BLaER1 (cell line): ENCODE results near the gene NPHP4.
"Not testable (repeated sequence)": the region's sequence is repeated elsewhere in the genome, so short reads cannot be mapped to it uniquely, and the experiment has no call there.

Experiments used
- H3K27ac ChIP-seq: shearing (Covaris generic); formaldehyde crosslinking; 2 replicates; pipeline ENCODE4 v1.8.1; 2022
- H3K27me3 ChIP-seq: shearing (Covaris generic); formaldehyde crosslinking; 2 replicates; pipeline ENCODE4 v1.8.1; 2022
- H3K36me3 ChIP-seq: shearing (Covaris generic); formaldehyde crosslinking; 2 replicates; pipeline ENCODE4 v1.8.1; 2022
- H3K4me1 ChIP-seq: shearing (Covaris generic); formaldehyde crosslinking; 2 replicates; pipeline ENCODE4 v1.8.1; 2022
- H3K4me2 ChIP-seq: shearing (Covaris generic); formaldehyde crosslinking; 2 replicates; pipeline ENCODE4 v1.8.1; 2022
- H3K4me3 ChIP-seq: shearing (Covaris generic); formaldehyde crosslinking; 2 replicates; pipeline ENCODE4 v1.8.1; 2022
- H3K9ac ChIP-seq: shearing (Covaris generic); formaldehyde crosslinking; 2 replicates; pipeline ENCODE4 v1.8.1; 2022
- H3K9me3 ChIP-seq: shearing (Covaris generic); formaldehyde crosslinking; 2 replicates; pipeline ENCODE4 v1.8.1; 2022
- H4K20me1 ChIP-seq: shearing (Covaris generic); formaldehyde crosslinking; 2 replicates; pipeline ENCODE4 v1.8.1; 2022
- Cebpa-rat ChIP-seq: shearing (Covaris generic); IDR thresholded peaks from 2 replicates; pipeline ENCODE4 v1.8.1; 2022

NPHP4 gene

DNA sequence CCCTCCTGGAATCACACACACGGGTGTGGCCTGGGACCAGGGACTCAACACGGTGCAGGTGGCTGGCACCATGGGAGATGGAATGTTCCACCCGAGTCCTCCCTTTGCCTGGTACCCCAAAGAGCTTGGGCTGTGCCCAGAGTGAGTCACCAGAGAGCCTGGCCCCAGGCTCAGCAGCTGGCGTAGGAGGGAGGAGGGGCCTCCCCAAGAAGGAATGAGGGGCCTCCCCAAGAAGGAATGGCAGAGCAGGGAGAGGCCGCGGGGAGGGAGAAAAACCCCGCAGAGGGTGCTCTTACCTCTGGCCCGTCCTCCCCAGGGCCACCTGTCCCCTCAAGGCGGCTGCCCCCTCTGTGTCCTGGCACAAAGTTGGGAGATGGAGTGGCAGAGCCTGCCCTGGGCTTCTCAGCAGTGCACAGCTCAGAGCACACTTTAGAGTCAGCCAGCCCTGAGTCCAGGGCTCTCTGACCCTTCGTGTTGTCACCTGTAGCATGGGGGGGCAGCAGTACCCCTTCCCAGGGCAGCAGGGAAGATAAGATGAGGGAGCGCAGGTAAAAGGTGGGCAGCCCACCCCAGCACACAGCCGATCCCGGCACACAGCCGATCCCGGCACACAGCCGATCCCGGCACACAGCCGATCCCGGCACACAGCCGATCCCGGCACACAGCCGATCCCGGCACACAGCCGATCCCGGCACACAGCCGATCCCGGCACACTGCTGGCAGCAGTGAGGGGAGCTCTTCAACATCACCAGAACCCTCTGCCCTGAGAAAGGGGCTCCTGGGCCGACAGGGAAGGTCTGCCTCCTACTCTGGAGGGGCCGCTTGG lies 33.3 kb upstream of the NPHP4 start:
- H3K9ac ChIP-seq = peak overlapping the region; percentile 87

DNA sequence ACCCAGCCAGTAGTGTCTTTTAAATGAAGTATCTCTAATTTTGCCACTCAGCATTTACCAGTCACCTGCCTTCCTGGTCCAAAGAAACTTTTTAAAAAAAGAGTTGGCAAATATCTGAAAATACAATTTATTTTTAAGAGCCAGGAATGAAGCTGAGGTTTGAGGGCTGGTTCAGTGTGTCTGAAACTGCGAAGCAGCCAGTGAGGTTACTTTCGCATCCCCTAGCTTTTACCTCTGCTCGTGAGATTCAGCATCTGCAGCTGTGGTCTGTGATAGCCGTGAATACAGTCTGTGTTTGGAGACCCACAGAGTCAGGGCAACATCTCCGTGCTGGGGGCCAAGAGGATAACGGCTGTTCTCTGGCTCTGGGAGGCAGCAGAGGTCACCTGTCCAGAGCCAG lies 32.2 kb upstream of the NPHP4 start:
- Histone ChIP-seq H3K4me2 (peak overlapping the region; percentile 99), H3K27me3 (no peaks in the 10 kb centered on the region), H3K9me3 (peaks cover 8% of the 10 kb centered on the region; the same call in 1 of the 2 replicates), H3K4me1 (peaks cover 65% of the 10 kb centered on the region), H3K36me3 (peaks cover 8% of the 10 kb centered on the region), H3K9ac (0 out of 2 replicates have a peak overlapping the region, but pooled peaks have one; percentile 87), H3K27ac (peak overlapping the region; percentile 97), H3K4me3 (no peak overlapping the region), H4K20me1 (peaks cover 13% of the 10 kb centered on the region; the same call in 1 of the 2 replicates)
- no peak for TF ChIP-seq Cebpa-rat

More for the DNA sequence above, 33.3 kb upstream of the NPHP4 start:
- Histone ChIP-seq H3K27ac (peak overlapping the region; percentile 97), H3K4me1 (peaks cover 76% of the 10 kb centered on the region), H4K20me1 (peaks cover 21% of the 10 kb centered on the region; the same call in 1 of the 2 replicates), H3K4me3 (peak overlapping the region; percentile 73), H3K36me3 (peaks cover 18% of the 10 kb centered on the region), H3K9me3 (peaks cover 8% of the 10 kb centered on the region; the same call in 1 of the 2 replicates), H3K27me3 (no peaks in the 10 kb centered on the region), H3K4me2 (peak overlapping the region; percentile 99)
- TF ChIP-seq Cebpa-rat = no peak

DNA sequence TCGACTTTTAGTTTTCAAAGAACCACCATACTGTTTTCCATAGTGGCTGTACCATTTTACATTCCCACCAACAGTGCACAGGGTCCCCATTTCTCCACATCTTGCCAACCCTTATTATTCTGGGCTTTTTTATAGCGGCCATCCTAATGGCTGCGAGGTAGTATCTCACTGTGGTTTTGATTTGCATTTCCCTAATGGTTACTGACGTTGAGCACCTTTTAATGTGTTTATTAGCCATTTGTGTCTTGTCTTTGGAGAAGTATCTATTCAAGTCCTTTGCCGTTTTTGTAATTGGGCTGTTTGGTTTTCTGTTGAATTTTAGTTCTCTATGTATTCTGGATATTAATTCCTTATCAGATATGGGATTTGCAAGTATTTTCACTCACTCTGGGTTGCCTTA lies 31.1 kb upstream of the NPHP4 start:
- Histone ChIP-seq H3K9ac (no peak overlapping the region), H3K4me2 (0 out of 2 replicates have a peak overlapping the region, but pooled peaks have one; percentile 17), H3K4me1 (peaks cover 58% of the 10 kb centered on the region), H3K27ac (no peak overlapping the region), H4K20me1 (peaks cover 6% of the 10 kb centered on the region; the same call in 1 of the 2 replicates), H3K4me3 (no peak overlapping the region), H3K9me3 (peaks cover 8% of the 10 kb centered on the region; the same call in 1 of the 2 replicates), H3K27me3 (no peaks in the 10 kb centered on the region), H3K36me3 (peaks cover 3% of the 10 kb centered on the region; the same call in 1 of the 2 replicates)
- TF ChIP-seq Cebpa-rat = no peak

DNA sequence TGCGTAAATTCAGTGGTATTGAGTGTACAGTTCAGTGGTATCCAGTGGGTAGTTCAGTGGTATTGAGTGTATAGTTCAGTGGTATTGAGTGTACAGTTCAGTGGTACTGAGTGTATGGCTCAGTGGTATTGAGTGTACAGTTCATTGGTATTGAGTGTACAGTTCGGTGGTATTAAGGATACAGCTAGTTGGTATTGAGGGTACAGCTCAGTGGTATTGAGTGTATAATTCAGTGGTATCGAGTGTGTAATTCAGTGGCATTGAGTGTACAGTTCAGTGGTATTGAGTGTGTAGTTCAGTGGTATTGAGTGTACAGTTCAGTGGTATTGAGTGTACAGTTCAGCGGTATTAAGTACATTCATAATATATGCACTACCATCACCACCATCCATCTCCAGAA lies 30.0 kb upstream of the NPHP4 start:
- H3K9me3 ChIP-seq = peaks cover 8% of the 10 kb centered on the region; the same call in 1 of the 2 replicates
- no peaks in the 10 kb centered on the region for H3K27me3 ChIP-seq
- peaks cover 55% of the 10 kb centered on the region for H3K4me1 ChIP-seq
- H4K20me1 ChIP-seq = peaks cover 6% of the 10 kb centered on the region; the same call in 1 of the 2 replicates
- no peak for TF ChIP-seq Cebpa-rat
- H3K4me2 ChIP-seq = no peak overlapping the region
- H3K27ac ChIP-seq = no peak overlapping the region
- peaks cover 3% of the 10 kb centered on the region; the same call in 1 of the 2 replicates for H3K36me3 ChIP-seq
- H3K9ac ChIP-seq = no peak overlapping the region
- H3K4me3 ChIP-seq = no peak overlapping the region

DNA sequence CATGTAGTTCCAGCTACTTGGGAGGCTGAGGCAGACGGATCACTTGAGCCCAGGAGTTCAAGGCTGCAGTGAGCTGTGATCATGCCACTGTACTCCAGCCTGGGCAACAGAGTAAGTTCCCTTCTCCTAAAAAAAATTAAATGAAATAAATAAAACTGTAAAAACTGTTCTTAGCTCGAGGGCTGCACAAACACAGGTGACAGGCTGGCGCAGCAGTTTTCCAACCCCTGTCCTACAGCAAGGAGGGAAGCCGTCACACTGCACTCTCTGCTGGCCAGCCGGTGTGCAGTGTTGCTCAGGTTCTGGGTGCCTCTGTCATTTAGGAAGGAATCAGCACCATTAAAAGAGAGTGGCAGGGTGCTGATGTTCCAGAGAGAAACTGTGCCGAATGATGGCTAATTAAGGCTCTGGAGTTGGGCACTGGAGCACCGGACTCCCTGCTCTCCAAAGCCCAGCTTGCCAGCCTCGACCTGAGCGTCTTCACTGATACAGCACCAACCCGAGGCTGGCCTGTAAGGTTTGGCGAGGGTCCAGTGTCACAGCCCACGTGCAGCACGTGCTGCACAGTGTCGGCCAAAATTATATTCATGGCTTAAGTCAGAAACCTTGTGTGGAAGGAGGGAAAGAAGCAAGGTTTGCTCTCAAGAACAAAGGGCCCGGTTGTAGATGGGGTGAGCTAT lies 27.1 kb upstream of the NPHP4 start:
- Histone ChIP-seq H3K4me1 (peaks cover 47% of the 10 kb centered on the region), H3K27me3 (no peaks in the 10 kb centered on the region)

DNA sequence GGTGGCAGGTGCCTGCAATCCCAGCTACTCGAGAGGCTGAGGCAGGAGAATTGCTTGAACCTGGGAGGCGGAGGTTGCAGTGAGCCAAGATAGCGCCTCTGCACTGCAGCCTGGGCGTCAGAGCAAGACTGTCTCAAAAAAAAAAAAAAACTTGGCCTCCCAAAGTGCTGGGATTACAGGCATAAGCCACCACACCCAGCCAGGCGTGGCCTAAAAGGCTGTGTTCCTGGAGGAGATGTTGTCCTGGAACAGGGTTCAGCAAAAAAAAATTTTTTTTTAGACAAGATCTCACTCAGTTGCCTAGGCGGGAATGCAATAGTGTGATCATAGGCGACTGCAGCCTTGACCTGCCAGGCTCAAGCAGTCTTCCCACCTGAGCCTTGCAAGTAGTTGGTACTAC lies 25.4 kb upstream of the NPHP4 start:
- not testable (repeated sequence) for H3K9ac ChIP-seq, H3K4me3 ChIP-seq, H3K36me3 ChIP-seq, H3K9me3 ChIP-seq, H3K27me3 ChIP-seq, H3K27ac ChIP-seq
- H3K4me2 ChIP-seq = 0 out of 2 replicates have a peak overlapping the region, but pooled peaks have one; percentile 21
- H3K4me1 ChIP-seq = peaks cover 50% of the 10 kb centered on the region
- H4K20me1 ChIP-seq = peaks cover 24% of the 10 kb centered on the region

More for the DNA sequence above, 27.1 kb upstream of the NPHP4 start:
- peaks cover 9% of the 10 kb centered on the region; the same call in 1 of the 2 replicates for H4K20me1 ChIP-seq
- peaks cover 8% of the 10 kb centered on the region; the same call in 1 of the 2 replicates for H3K9me3 ChIP-seq
- H3K27ac ChIP-seq = no peak overlapping the region
- H3K9ac ChIP-seq = no peak overlapping the region
- TF ChIP-seq Cebpa-rat = no peak
- no peak overlapping the region for H3K4me3 ChIP-seq
- H3K4me2 ChIP-seq = no peak overlapping the region
- peaks cover 3% of the 10 kb centered on the region; the same call in 1 of the 2 replicates for H3K36me3 ChIP-seq

DNA sequence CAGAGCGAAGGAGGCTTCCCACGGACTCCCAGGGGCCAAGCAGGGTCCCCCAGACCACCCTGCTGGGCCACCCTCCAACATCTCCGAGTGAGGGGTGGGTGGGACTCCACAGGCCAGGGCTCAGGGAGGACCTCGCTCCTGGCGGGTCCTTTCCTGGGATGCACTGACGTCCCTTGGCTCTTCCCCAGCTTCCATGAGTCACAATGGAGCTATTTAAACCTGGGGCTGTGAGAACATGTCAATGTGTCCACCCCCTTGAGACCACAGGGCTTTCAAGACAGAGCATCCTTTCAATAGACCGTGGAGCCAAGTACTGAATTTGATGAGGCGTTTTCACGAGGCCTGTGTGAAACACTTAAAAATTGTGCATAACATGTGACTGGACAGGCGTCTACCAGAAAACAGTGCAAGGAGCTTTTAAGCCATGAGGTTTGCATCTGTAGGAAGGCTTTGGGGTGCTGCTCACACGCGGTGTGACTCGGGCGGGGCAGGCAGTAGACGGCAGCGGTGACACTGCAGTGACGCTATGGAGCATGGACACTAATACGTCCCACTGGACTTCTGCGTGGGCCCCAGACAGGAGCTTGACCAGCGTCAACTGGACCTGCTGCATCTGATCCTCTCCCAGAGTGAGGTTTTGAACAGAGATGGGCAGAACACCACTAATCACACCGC lies 24.1 kb upstream of the NPHP4 start:
- TF ChIP-seq Cebpa-rat = no peak
- no peak overlapping the region; the same call in 1 of the 2 replicates for H3K9ac ChIP-seq
- H3K27ac ChIP-seq = no peak overlapping the region
- H3K4me3 ChIP-seq = no peak overlapping the region
- H3K27me3 ChIP-seq = no peaks in the 10 kb centered on the region
- no peaks in the 10 kb centered on the region; the same call in 1 of the 2 replicates for H3K36me3 ChIP-seq
- no peaks in the 10 kb centered on the region for H3K9me3 ChIP-seq
- no peak overlapping the region for H3K4me2 ChIP-seq
- peaks cover 29% of the 10 kb centered on the region for H4K20me1 ChIP-seq
- peaks cover 57% of the 10 kb centered on the region for H3K4me1 ChIP-seq

DNA sequence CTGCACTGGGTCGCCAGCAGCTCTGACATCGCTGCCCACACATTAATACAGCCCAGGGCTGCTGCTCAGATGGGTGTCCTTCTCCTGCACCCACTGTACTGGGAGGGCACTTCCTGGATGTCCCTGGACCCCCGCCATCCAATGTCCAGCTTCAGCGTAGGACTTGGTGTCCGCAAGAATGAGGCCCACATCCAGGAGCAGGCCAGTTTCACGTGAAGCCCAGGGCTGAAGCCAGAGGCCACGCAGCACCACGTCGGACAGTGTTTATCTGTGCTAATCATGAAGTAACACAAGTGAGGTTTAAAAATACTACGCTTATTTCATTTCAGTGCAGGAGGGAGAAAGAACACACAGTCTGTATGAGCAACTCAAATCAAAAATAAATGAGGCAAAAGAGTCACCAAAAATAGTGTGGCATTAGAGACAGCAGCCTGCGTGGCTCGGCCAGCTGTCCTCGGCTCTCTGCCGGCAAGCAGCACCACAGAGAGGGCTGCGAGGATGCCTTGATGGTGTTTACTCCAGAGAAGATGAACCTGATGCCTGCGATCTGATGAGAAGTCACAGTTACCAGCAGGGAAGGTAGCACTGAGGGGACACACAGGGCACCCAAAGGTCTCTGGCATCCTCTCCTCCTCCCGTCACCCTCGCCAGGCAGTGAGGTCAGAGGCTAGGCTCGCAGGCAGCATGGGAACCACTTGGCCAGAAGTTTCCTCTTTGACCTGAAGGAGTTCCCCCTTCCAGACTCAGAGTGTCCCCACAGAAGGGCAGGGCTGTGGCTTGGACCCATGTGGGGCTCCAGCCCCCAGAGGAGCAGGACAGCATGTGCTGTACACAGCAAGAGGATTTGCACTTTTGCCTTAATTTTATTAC lies 22.1 kb upstream of the NPHP4 start:
- Histone ChIP-seq H3K9me3 (no peaks in the 10 kb centered on the region), H3K27me3 (no peaks in the 10 kb centered on the region), H3K36me3 (no peaks in the 10 kb centered on the region), H3K4me3 (no peak overlapping the region), H3K27ac (peak overlapping the region; percentile 26; the same call in 1 of the 2 replicates), H4K20me1 (peaks cover 45% of the 10 kb centered on the region), H3K4me2 (peak overlapping the region; percentile 3), H3K4me1 (peaks cover 77% of the 10 kb centered on the region), H3K9ac (no peak overlapping the region)
- no peak for TF ChIP-seq Cebpa-rat
